Medulla oblongata (tissue), 1 donor: ENCODE results near the gene GBP2.
"Not testable (repeated sequence)": the region's sequence is repeated elsewhere in the genome, so short reads cannot be mapped to it uniquely, and the experiment has no call there.

Source experiments
- DNase-seq: peaks from one replicate; pipeline ENCODE4 v3.0.0-alpha.2; 2015; ENCODE audit errors: extremely low spot score

GBP2 gene

DNA sequence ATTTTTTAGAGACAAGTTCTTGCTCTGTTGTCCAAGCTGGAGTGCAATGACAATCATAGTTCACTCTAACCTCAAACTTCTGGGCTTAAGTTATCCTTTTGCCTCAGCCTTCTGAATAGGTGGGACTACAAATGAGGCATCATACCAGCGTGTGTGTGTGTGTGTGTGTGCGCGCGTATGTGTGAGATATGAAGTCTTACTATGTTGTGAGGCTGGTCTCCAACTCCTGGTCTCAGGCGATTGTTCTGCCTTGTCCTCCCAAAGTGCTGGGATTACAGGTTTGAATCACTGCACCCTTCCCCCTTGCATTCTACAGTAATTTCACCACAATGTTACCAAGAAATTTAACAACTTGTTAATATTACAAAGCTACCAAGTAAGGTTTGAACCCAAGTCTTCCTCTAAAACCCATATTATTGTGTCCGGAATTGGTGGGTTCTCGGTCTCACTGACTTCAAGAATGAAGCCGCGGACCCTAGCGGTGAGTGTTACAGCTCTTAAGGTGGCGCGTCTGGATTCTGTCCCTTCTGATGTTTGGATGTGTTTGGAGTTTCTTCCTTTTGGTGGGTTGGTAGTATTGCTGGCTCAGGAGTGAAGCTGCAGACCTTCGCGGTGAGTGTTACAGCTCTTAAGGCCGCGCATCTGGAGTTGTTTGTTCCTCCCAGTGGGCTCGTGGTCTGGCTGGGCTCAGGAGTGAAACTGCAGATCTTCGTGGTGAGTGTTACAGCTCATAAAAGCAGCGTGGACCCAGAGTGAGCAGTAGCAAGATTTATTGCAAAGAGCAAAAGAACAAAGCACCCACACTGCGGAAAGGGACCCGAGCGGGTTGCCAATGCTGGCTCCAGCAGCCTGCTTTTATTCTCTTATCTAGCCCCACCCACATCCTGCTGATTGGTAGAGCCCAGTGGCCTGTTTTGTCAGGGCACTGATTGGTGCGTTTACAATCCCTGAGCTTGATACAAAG is 970 bp upstream of the GBP2 start:
- not testable (repeated sequence) for DNase-seq

DNA sequence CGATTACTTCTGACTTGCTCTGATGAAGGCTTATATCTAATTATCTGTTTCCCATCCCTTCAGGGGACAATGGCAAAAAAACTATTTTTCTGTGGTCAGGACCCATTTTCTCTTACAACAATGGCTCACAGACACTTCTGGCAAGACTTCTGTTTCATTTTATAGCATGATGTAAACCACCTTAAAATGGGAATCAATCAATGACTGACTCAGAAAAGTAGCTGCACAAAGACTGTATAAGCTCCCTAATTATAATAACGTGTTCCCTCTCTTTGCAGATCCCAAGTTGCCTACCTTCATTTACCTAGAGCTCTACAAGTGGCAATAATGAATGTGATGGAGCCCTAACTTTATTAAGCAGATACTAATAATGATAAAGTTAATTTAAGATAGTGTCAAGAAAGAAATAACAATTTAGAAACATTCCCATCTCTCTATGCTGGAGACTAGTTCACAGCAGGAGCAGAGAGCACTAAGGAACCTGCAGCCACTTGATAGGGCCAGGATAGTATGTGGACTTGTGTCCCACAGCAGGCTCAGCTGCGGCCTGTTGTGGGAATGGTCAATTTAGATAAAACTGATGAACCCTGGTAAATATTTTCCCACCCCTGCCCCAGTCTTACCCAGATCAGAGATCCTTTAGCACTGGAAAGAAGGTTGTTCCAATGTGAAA is 538 bp downstream of the GBP2 start:
- DNase-seq, result peak; percentile 20

DNA sequence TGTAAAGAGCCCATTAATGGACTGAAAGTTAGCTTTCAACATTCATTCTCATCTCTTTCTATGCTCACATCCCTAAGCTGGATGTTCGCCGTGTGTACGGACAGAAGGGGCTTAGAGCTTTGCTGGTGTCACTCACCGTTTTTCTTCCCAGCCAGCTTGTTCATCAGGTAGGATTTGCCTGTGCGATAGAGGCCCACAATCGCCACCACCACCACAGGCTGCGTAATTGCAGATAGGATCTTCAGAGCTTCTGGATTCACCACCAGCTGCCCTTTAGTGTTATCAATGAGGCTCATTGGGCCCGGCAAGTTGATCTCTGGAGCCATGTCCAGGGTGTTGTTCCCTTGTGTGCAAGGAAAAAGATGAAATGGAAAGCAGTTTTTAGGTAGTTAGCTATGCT is 4.3 kb downstream of the GBP2 start:
- DNase-seq, result no peak

DNA sequence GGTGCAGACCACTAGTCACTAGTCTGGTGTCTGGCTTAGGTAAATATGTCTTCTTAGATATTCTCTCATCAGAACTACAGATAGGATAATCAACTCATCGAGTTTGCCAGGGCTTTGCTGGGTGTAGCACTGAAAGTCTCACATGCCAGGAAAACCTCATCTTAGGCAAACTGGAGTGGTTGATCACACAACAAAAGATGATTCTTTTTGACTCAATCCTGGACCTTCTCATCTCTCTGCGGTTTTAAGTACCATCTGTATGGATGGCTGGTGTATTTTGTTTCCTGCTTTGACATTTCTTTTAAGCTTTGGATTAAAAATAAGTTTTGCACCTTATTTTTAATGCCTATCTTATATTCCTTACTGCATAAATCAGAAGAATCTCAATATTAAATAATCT is 11.3 kb downstream of the GBP2 start:
- DNase-seq, result no peak

DNA sequence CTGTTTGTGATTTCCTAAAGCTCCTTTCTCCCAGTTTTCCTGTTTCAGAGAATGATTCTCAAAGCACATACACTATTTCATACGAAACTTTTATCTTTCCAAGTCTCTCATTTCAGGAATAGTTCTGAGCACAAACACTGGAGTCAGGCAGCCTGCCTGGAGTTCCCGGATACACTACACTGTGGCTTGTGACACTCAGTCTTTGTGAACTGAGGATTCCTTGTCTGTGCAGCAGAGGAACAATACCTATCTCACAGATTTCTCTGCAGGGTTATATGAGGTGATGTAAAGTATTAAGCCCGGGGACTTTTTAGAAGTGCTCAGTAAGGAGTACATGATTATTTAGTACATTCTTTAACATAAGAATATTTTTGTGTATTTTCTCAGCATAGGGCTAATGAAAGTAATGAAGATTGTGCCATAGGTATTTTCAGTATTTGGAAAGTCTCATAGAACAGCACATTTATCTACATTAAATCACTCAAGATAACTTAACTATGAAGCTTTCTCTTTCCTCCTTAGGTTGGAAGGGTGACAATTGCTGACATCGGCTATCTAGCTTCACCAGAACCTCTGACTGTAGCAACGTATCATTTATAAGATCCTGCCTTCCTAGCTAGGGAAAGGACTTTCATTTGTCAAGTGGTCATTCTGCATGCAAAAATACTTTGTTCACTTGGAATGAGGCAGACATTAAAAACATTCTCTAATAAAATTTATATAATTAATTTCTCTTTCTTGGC is 12.9 kb downstream of the GBP2 start:
- DNase-seq, result peak; percentile 73

DNA sequence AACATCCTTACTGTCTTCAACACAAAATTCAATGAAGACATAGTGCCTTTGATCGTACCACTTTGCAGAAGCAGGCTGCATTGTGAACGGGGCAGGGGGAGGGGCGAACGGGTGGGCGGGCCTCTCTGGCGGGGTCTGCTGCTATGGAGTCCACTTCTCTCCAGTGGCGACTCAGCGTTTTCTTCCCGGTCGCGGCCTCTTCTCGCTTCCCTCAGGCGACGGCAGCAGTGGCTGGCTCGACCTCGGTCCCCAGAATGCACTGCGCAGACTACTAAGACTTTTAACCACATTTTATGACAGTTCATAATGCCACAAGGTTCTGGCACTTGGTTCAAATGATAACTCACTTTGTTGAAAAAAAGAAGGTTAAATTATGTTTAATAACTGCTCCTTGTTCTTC is 21.2 kb downstream of the GBP2 start:
- DNase-seq, result no peak

DNA sequence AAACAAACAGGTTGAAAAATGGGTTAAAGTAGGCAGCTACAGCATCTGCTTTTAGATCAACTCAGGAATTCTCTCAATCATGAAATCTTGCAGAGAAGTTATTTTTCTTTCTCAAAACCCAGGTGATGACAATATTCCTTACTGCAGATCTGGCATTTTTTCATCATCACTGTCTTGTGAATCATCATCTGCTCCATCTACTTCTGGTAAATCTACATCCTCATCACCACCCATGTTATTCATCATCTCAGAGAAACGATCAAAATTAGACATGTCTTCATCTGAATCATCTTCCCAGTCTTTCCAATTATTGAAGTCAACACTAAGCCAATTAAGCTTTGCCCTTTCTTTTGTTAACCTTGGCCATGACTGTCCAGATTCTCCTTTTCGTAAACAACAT is 21.8 kb downstream of the GBP2 start:
- DNase-seq, result no peak

DNA sequence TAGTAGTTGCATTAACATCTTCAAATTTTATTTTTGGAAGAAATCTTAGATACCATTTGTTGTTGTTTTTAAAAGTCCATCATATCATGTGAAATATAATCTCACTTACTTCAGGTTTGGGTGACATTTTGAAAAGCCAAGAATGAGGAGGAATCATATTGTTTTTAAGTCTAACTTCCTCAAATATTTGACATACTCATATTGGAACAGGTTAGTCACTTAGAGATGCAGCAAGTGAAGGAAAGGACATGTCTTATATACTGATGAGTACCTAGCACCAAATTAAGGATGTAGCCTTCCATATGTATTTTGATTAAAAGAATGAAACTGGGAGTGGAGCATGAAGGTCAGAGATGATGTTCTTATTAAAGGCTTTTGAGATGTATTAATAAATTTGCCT is 23.9 kb downstream of the GBP2 start:
- no peak for DNase-seq

DNA sequence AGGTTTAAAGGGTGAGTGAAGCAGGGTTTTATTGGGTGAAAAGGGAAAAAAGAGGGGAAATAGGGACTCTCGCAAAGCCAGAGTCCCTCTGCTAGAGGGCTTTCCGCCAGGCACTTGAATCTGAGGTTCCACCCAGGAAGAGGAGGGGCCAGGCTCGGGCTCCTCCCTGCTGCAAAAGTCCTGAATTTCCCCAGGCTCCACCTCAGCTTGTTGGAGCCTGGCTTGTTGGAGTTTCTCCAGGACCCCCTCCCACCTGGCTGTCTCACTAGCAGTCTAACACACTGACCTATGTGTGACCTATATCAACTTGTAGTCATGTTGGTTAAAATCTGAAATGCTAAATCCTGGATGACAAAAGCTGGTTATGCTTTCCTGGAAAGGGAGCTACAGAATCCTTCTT is 25.5 kb downstream of the GBP2 start:
- no peak for DNase-seq

DNA sequence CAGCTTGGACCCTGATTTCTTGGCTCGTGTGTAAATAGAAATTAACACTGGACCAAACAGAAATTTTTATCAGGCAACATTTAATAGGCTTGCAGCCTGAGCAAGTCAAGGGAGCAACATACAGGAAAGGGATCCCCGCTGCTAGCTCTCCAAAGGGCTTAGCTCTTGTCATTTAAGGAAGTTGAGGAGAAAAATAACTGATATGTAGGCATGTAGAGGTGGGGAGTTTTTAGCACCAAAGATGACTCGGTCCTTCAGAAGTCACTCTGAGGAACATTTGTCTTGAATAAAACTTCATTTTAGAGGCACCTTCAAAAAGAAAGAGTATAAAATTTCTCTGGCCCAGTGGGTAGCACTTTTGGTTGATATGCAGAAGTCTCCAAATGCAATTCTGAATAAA is 27.1 kb downstream of the GBP2 start:
- DNase-seq, result no peak

DNA sequence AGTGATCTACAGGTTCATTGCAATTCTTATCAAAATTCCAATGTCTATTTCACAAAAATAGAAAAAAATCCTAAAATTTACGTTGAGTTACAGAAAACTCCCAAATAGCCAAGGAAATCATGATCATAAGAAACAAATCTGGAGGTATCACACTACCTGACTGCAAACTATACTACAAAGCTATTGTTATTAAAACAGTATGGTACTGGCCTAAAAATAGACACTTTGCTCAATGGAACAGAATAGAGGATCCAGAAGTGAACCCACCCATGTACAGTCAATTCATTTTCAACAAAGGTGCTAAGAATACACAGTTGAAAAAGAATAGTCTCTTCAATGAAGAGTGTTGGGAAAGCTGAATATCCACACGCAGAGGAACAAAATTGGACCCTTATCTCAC is 30.2 kb downstream of the GBP2 start:
- DNase-seq, result no peak

DNA sequence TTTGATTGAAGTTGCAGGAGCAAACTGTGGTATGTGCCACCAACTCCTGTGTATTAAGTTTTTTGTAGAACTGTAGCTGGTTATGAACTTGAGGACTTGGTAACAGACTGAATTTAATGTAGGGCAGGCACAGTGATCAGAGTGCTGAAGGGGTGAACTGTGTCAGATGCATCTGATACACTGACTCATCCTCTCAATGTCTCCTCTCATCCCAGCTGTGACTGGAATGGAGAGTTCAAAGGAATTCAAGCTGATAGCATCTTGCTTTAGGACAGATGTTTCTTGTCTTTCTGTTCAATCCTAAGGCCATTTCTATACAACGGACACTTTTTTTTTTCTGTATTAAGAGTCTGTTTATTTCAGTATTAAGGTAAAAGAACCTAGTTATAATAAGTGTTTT is 36.0 kb downstream of the GBP2 start:
- DNase-seq, result no peak

DNA sequence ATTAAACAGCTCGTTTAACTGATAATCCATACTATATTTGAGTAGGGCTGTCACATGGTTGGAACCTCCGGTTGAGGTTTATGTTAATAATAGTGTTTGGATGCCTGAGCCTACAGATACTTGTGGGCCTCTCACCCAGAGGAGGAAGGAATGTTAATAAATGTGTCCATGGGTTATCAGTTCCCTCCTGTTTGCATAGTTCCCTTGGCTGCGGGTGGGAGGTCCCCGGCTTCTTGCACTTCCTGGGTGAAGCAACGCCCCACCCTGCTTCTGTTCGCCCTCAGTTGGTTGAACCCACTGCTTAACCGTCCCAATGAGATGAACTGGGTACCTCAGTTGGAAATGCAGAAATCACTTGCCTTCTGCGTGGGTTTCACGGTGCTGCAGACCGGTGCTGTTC is 37.3 kb downstream of the GBP2 start:
- no peak for DNase-seq

DNA sequence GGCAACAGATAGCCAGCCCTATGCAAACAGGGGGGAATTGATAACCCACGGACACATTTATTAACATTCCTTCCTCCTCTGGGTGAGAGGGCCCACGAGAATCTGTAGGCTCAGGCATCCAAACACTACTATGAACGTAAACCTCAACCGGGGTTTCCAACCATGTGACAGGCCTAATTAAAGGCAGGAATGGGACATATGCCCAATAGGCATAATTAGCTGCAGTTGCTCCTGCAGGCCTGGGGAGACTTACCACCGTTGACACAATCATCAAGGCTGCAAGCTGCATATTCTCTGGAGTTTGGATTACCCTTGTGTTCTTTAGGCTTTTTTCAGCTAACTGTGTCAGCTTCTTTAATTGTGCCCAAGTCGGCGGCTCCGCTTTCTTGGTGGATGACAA is 38.7 kb downstream of the GBP2 start:
- DNase-seq, result no peak

DNA sequence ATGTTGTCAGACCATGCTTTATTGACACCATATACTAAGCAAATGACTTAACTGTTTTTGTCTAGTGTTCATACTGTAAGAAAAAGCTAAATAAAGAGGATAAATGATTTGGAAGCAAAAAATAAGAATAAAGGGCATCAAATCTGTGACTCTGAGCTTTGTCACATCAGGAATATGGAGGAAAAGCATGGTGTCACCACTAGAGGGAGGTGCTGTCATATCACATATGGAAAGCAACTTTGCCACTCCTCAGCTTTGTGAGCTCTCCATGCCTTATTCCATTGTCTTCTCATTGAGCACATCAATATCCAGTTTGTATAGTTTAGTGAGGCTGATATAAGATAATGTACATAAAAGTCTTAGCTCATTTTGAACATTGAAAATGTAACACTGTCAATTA is 40.1 kb downstream of the GBP2 start:
- DNase-seq, result peak; percentile 86

DNA sequence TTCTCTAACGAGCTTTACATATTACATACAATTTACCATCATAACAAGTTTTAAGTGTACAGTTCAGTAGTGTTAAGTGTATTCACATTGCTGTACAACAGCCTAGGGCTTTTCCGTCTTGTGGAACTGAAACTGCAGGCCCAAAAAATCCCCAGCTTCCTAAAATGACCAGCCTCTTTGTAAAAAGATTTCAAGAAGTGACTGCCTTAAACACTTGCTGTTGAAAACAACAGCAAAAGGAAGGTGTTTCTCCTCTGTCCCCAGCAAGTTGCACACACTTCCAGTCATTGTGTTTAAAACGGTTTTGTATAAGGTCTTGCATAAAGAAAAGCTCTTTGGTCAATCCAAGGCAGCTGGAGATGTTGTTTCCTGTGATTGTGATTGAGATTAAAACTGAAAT is 44.9 kb downstream of the GBP2 start:
- DNase-seq, result peak; percentile 76

DNA sequence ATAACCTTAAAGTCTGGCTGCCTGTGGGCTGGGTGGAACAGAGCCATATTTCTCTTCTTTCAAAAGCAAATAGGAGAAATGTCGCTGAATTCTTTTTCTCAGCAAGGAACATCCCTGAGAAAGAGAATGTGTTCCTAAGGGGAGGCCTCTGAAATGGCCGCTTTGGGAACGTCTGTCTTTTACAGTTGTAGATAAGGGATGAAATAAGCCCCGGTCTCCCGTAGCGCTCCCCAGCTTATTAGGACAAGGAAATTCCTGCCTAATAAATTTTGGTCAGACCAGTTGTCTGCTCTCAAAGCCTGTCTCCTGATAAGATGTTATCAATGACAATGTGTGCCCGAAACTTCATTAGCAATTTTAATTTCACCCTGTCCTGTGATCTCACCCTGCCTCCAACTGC is 45.8 kb downstream of the GBP2 start:
- DNase-seq, result not testable (repeated sequence)

DNA sequence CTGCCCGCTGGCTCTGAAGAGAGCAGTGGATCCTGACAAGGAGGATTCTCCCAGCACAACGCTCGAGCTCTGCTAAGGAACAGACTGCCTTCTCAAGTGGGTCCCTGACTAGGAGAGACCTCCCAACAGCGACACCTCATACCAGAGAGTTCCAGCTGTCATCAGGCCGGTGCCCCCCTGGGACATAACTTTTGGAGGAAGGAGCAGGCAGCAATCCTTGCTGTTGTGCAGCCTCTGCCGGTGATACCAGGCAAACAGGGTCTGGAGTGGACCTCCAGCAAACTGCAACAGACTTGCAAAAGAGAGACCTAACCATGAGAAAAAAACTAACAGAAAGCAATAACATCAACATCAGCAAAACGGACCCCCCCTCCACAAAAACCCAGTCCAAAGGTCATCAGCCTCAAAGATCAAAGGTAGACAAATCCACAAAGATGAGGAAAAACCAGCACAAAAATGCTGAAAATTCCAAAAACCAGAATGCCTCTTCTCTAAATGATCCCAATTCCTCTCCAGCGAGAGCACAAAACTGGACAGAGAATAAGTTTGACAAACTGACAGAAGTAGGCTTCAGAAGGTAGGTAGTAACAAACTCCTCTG is 53.3 kb downstream of the GBP2 start:
- not testable (repeated sequence) for DNase-seq

DNA sequence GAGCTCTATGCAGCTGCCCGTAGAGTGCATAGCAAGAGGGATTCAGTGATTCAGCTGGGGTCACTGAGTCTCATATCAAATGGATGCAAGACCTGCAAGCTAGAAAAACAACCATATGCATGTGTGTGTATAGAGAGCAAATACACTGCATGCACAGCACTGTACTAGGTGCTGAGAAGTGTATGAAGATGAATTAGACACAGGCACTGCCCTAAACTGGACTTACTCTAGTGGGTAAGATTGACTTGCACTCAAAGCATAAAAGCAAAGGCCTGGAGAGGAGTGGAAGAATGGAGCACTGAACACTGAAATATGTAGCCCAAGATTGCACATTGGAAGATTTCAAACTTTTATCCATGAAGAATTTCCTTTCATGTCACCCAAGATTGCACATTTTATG is 55.4 kb downstream of the GBP2 start:
- peak; percentile 26 for DNase-seq

DNA sequence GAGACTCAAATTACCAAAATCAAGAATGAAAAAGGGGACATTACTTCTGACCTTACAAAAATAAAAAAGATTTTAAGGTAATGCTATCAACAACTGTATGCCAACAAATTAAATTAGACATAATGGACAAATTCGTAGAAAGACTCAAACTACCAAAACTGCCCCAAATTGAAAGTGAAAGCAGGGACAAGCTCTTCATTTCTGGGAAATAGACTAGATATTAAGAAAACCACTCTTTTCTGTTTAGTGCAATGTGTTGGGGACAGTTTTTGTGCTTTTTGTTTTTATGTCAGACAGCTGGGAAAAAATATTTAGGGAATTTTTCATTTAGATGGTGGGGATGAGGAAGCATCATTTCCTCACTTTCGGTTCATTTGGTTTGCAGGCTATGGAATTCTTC is 56.0 kb downstream of the GBP2 start:
- peak; percentile 51 for DNase-seq

DNA sequence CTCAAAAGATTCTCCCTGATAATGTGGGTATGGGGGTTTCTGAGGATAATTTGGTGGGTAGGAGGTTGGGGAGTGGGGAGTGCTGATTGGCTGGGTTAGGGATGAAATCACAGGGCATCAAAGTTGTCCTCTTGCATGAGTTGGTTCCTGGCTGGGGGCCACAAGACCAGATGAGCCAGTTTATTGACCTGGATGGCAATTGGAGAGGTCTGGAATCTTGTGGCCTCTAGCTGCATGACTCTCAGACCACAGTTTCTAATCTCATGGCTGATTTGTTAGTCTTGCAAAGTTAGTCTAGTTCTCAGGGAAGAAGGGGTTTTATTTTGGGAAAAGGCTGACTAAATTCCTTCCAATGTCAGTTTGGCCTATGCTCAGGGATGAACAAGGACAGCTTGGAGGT is 57.6 kb downstream of the GBP2 start:
- DNase-seq, result no peak
